HG03108 (cell line): ENCODE data around the gene UBP1.
"Not testable (repeated sequence)": the region's sequence is repeated elsewhere in the genome, so short reads cannot be mapped to it uniquely, and the experiment has no call there.

ENCODE experiments used
- ATAC-seq: cut with Tn5 transposase; IDR thresholded peaks from one replicate; pipeline ENCODE4 v1.9.1; 2021; ENCODE audit warnings: moderate library complexity; ENCODE audit not compliant: unreplicated experiment

The UBP1 gene

DNA sequence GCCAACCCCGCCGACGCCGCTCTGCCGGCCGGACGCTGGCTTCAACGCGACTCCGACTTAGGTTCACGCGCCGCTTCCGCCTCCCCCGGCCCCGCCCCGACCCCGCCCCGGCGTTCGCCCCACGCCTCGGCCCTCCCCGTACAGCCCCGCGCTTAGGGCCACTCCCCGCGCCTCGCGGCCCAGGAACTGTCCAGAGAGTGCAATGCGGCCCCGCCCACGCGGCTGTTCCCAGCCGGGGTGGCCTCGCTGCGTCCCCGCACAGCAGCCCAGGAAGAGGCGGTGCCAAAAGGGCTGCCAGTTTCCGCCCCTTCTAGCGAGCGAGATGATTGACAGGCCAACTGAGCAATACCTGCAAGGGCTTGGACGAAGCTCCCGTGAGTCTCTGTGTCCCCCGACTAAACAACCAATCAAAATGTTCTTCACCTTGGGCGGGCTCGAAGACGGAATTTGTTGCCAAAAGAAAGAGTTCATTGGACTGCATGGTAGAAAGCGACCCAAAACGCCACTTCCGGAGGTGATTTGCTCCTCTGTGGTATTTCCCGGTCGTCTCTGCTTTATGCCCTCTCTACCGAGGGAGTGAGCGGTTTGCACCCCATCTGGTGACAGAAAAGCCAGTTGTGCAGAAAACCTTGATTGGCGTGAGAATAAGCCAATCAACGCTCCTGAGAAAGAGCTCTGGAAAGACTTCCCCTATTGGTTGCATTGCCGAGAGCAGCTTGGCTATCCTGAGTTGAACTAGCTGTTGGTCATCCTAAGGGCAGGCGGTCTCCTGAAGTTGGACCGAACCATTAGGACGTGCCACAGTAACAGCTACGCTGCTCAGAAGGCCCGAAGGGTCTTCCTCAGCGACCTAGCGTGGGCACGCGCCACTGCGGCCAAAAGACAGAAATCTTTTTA, at the start of gene UBP1:
TSS of gene UBP1 (minus strand) at position 78 of the 897 bp plus-strand sequence. CDS start 557 bp downstream, outside the sequence.
- ATAC-seq, result peak; percentile 82

DNA sequence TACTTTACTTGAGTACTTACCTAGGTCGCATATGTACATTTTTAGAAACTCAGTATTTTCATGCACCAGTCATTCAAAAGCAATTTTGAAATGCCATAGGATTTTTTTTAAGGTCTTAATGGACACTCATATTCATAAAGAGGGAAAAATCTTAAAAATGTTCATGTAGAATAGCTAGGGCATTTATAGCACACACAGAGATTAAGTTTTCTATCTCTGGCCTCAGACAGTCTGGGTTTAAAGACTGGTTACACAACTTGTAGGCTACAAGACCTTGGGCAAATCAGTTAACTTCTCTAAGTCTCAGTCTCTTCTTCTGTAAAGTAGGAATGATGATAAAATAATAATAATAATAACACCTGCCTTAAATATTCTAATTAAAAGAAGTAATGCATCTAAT, 48.5 kb upstream of the UBP1 start:
- ATAC-seq, result no peak

DNA sequence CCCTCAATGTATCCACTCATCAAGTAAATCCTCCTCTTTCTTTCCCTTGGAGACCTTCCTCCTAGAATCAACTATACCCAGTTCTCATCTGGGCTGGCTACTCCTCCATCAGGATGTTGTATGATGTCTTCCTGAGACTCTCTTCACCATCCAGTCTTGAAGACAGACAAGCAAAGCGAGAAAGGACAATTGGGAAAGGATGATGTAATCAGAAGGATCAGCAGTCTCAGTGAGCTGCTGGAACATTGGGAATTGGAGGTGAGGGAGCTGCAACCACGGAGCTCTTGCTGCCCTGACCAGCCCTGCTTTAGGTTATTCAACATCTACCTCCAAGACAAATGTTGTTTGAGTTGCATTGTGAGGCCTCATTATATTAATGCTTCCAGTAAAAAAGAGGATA, 48.0 kb upstream of the UBP1 start:
- no peak for ATAC-seq

- no peak for ATAC-seq
Observed at GRCh38 chr3:33482111-33482521, 41.9 kb upstream of the UBP1 start.

DNA sequence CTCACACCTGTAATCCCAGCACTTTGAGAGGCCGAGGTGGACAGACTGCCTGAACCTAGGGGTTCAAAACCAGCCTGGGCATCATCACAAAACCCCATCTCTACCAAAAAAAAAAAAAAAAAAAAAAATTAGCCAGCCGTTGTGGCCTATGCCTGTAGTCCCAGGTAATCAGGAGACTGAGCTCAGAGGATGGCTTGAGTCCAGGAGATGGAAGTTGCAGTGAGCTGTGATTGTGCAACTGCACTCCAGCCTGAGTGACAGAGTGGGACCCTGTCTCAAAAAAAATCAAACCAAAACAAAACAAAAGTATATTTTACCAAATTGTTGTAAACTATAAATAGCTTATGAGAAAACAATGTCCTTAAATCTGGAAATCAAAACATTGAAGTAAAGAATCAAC, 34.7 kb upstream of the UBP1 start:
- no peak for ATAC-seq

DNA sequence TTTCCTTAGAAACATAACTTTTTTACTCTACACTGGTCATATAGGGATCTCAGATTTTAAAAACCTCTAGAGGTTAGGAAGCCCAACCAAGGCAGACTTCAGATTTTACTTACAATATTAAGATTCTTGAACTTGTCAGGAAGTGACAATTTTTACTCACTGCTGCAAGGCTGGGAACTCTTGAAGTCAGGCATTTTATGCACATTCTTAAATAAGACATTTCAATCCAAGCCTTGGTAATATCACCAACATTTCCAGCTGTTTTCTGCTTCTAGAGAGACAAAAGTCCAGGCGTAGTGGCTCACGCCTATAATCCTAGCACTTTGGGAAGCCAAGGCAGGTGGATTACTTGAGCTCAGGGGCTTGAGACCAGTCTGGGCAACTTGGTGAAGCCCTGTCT, 33.6 kb upstream of the UBP1 start:
- no peak for ATAC-seq

GRCh38 chr3:33467786-33468185, 27.6 kb upstream of the UBP1 start:
- no peak for ATAC-seq

DNA sequence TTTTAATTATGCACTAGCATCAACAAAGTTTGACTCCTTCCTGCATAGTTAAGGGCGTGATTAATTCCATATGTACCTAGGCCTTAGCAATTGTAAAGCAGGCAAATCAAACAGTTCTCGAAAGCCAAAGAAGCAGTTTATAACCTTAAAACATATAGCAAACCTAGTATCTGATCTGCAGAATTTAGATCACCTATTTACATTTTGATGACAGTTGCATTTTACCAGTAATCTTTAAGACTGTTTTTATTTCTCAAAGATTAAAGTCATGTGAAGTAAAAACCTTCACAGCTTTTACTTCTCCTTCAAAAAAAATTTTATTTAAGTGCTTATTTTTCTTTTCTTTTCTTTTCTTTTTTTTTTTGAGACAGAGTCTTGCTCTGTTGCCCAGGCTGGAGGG, 20.9 kb upstream of the UBP1 start:
- ATAC-seq, result no peak

- ATAC-seq, result not testable (repeated sequence)
Observed at GRCh38 chr3:33459577-33459976, 19.4 kb upstream of the UBP1 start.

- no peak for ATAC-seq
Observed at GRCh38 chr3:33458446-33458845, 18.2 kb upstream of the UBP1 start.

- no peak for ATAC-seq
Observed at GRCh38 chr3:33456756-33457155, 16.6 kb upstream of the UBP1 start.

GRCh38 chr3:33453331-33453761, 13.1 kb upstream of the UBP1 start:
- no peak for ATAC-seq

- ATAC-seq, result not testable (repeated sequence)
Observed at GRCh38 chr3:33451994-33452393, 11.8 kb upstream of the UBP1 start.

- no peak for ATAC-seq
Observed at GRCh38 chr3:33447958-33448357, 7.8 kb upstream of the UBP1 start.

DNA sequence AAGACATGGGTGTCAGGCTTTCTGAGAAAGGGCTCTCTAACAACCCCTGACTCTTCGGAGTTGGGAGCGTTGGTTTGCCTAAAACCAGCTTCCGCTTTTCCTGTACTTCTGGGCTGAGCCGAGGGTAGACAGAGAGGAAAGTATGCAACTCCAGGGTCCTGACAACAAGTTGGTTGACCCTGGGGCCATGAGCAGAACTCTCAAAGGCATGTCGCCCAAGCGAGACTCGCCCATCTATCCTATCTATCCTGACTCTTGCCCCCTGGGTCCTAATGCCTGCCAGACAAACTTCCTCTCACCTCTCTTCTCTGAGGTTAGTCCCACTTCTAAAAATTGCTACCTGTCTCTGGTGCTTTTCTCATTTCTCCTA, 7.0 kb upstream of the UBP1 start:
- ATAC-seq, result not testable (repeated sequence)

DNA sequence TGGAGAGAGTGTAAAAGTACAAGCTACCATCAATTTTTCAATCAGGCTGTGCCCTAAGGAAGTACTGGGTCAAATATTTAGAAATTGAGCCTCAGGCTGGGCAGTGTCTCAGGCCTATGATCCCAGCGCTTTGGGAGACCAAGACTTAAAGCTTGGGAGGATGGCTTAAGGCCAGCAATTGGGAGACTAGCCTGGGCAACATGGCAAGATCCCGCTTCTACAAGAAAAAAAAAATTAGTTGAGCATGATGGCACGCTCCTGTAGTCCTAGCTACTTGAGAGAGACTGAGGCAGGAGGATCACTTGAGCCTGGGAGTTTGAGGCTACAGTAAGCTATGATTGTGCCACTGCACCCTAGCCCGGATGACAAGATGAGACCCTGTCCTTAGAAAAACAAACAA, 2.0 kb upstream of the UBP1 start:
- ATAC-seq, result no peak

DNA sequence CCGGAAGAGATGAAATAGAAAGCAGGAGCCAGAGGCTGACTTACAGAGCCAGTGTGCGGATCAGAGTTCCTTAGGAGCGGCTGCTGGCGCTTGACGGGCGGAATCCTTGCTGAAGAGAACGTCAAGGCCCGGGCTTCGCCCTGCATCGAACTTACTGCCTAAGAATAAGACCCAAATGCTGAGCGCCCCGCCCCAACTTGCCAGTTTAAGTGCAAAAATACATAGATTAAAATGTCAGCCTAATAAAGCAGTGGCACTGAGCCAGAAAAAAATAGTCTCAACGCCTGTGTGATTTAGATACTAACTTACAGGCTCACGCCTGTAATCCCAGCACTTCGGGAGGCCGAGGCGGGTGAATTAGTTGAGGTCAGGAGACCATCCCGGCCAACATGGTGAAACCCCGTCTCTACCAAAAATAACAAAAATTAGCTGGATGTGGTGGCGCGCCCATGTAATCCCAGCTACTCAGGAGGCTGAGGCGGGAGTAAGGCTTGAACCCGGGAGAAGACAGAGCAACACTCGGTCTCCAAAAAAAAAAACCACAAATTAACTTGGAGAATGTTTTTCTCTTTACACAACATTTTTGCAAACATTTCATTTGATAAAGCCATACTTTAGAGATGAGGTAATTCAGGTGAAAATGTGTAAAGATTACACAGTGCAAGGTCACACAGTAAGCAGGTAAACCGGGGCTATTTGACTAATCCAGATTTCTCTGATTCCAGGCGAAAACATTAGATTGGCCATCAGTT, 1.2 kb upstream of the UBP1 start:
- ATAC-seq, result peak; percentile 0

- peak; percentile 14 for ATAC-seq
Observed at GRCh38 chr3:33439546-33440327, 468 bp downstream of the UBP1 start.

- no peak for ATAC-seq
Observed at GRCh38 chr3:33438881-33439545, 1.2 kb downstream of the UBP1 start.

- no peak for ATAC-seq
Observed at GRCh38 chr3:33438284-33438668, 1.9 kb downstream of the UBP1 start.
